C4-2B (cell line): ENCODE measurements around the gene TMOD1.

Experiments used
- CTCF ChIP-seq: fragments of 450-650 bp; conservative IDR thresholded peaks from 2 replicates; pipeline ENCODE4 v1.5.1; 2017; ENCODE audit warnings: mild to moderate bottlenecking
- ZFX ChIP-seq: fragments of 450-650 bp; IDR thresholded peaks from 2 replicates; pipeline ENCODE4 v1.6.1; 2017

- TF ChIP-seq CTCF (no peak), ZFX (no peak)
Observed at GRCh38 chr9:97519441-97519970, 18.0 kb downstream of the TMOD1 start.
